Globus pallidus (tissue), 1 donor: ENCODE data around the gene UNC50.
"Not testable (repeated sequence)": the region's sequence is repeated elsewhere in the genome, so short reads cannot be mapped to it uniquely, and the experiment has no call there.

ENCODE experiments used
- DNase-seq: peaks from one replicate; pipeline ENCODE4 v3.0.0-alpha.2; 2015; ENCODE audit warnings: low spot score

The UNC50 gene

DNA sequence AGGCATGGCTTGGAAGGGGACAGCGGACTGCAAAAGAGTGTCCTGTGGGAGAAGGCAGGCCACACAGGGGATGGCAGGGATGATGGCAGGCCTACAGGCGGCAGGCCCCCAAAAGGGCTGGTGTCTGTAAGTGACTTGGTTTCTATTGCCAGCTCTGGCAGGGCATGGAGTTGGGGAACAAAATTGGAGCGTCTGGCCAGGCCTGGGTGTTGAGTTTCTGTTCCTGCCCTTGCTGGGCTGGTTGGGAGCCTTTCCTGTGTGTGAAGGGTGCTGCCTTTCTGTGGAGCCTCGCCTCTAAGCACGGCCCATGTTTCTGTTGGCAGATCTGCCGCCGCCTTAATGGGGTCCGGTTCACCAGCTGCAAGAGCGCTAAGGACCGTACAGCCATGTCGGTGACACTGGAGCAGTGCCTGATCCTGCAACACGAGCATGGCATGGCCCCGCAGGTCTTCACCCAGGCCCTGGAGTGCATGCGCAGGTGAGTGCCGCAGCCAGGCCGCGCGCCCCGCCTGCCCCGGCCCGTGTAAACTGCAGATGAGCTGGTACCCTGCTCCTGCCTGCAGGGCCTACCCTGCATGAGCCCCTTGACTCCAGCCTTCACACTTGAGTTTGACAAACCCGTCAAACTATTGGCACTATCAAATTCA is 31.6 kb upstream of the UNC50 start:
- no peak for DNase-seq

DNA sequence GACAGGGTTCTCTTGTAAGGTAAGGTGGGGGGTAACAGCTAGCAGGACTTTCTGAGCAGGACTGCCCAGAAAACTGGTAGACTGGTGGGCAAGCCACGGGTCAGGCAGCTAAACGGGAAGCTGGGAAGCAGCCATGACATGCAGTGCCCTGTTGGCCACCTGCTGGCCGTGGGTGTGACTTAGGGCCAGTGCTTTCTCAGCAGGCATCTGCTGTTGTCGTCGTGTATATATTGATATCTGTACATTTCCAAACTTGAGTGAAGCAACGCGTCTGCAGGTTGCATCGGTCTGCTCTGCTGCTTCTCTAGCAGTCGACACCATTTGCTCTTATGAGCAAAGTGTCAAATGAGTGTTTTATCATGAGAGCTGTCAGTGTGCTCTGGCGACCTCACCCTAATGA is 31.1 kb upstream of the UNC50 start:
- DNase-seq: no peak

DNA sequence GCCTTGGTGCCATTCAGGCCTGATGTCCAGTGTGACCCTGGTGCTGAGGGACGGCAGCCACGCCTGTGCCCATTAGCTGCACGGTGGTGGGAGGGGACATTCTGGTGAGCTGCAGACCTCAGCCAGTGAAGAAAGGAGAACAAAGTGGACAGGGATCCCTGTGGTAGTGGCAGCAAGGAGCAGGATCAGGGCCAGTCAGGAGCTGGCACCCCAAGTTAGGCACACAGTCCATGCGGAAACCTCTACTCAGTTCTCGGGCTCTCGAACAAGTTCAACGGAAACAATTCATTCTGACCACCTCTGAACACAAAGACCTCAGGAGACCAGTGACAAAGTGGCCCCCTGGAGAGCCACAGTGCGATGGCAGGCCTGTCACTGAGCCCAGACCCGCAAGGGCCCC is 30.2 kb upstream of the UNC50 start:
- no peak for DNase-seq

DNA sequence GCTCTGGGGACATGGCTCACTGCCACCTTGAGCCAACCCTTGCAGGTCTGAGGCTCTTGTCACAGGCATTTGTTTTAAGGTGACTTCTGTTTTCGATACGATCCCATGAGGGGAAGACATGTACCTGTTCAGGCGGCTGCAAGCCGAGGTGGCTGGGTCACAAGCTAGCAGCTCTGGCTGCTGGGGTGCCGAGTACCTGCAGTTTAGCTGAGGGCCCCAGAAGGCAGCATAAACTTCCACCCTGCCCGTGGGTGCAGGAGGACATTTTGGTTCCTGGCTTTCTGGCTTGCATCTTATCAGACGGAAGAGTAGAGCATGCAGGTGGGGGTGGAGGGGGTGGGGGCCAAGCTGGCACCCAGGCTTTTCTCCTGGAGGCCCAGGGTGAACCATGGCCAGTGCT is 28.5 kb upstream of the UNC50 start:
- no peak for DNase-seq

DNA sequence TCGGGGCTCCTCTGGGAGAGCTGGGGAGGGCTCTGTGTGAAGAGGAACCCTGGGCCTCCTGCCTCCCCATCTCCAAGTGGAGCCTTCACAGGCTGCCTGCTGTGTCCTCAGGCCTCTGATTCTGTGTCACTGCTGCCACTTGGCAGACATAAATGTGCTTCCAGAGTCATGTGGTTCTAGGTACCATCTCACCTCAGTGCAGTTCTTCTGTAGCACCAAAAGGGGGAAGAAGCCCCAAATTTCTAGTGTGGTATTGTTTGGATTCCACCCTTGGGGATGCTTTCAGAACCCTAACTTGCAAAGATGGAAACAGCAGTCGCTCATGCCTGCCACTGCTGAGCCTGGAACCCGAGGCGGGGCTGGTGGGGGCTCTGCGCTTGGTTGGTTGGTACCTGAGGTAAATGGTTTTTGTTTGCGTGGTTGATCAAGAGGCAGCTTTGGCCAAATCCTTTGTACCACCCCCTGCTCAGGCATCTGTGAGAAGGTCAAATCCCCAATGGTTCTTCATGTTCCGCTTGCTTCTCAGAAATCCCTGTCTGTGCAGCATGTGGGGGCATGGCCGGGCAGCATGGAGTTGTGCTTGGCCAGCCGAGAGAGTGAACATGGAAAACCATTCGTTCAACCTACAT is 27.6 kb upstream of the UNC50 start:
- DNase-seq: no peak

DNA sequence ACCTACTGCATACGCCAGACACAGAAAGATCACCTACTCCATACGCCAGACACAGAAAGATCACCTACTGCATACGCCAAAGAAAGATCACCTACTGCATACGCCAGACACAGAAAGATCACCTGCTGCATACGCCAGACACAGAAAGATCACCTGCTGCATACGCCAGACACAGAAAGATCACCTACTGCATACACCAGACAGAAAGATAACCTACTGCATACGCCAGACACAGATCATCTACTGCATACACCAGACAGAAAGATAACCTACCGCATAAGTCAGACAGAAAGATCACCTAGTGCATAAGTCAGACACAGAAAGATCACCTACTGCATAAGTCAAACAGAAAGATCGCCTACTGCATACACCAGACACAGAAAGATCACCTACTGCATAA is 25.9 kb upstream of the UNC50 start:
- no peak for DNase-seq

DNA sequence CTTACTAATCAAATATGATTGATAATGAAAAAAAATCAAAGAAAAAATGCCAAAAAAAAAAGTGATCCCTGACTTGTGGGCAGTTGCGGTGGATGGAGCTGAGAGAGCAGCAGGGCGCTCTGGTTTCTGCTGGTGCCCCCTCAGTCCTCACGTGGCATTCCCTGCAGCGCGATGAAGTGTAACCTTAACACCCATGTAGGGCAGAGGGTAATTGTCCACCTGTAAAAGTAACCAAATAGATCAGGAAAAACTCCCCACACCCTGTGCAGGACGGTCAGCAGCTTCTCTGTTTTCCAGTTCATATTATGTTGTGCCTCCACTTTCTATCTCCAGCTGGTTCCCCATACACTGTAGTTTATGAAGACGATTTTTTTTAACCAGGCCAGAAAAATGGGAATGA is 25.1 kb upstream of the UNC50 start:
- no peak for DNase-seq

DNA sequence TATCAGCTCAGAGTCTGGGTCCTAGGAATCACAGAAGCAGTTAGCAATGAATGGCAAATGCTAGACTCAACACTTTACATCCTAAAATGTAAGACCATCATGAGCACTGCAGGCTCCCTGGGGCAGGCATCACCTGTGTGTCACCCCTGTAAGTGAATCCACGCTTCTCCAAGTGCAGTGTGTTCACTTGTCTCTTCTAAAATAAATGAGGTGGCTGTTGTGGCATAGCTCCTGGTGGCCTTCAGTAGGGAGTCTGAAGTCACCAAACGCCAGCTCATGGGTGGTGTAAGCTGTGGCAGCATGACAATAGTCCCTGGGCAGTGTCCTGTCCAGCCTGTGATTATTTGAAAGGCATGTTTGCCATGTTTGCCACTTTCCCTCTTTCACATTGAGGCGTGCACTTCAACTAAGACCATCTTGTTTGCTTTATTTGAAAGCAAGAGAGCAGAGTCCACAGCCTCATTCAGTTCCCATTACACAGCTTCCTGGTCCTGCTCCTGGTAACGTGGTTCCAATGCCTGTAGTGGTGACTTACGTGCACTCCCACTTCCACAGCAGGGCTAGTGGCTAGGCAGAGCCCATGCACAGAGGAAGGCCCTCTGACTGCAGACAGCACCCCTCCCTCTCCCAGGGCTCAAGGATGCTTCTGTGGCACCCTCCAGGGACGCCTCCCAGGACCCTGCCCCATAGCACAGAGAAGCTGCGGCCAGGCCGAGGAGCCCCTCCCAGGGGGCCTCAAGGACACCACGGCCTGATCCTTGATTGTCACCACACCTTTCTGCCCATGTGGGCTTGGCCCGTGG is 24.4 kb upstream of the UNC50 start:
- no peak for DNase-seq

DNA sequence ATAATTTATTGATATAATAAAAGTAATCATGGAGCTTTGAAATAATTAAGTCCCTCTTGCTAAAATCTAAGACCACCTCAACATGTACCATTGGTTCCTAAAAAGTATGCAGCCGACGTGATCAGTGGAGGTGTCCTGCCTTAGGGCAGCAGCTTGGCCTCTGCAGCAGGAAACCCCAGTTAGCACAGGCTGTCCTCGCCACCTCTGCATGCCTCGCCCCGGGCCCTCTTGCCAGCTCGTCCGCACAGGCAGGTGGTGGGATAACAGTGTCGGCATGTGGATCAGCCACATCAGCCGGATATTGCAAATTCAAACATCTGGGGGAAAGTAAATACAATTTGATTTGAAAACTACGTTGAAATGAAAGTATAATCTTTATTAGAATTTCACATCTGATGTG is 23.0 kb upstream of the UNC50 start:
- DNase-seq: no peak

DNA sequence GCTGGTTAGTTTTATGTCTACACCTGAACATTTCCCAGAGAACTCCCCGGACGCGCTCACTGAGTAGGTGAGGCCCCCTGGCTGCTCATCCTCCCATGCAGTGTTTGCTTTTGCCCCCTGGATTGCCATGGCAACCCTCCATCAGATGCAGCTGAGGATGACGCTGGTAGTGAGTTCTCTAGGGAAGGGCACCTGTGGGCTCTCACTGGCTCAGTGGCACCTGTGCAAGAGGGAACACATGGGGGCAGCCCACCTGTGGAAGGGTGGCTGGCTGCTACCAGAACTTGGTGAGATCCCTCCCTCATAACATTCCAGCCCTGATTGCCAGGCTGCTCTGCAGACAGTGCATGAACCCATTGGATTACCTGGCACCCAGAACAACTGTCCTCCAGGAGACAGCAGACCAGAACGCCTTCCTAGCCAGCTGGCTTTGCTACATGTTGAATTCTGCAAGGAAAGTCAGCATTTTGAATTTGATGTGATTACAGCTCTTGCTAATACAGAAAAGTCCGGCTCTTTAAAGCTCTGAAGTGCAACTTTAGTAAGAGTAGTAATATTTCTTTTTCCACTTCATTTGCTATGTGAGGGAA is 21.7 kb upstream of the UNC50 start:
- no peak for DNase-seq

DNA sequence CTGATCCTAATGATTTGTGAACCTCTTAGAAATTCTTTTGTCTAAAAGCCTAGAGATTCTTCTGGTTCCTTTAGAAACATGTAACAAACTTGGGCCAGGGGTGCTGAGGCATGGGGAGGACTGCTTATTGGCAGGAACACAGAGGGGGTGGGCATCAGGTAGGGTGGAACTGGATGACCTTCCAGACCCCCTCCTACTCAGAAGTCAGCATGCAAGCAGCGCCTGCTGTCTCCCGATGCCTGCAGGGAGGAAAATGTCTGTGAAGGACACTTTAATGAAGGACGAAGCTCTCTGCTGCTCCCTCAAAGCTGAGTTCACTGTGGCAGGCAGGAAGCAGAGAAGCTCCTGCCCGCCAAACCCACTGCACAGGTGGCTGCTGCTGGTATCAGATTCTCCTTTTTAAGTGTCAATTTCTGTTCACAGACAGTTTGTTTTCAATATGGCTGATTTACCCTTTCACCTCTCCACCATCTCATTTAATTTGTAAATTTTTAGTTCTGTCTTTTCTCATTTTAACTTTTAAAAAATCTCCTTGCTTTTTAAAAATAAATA is 19.4 kb upstream of the UNC50 start:
- no peak for DNase-seq

DNA sequence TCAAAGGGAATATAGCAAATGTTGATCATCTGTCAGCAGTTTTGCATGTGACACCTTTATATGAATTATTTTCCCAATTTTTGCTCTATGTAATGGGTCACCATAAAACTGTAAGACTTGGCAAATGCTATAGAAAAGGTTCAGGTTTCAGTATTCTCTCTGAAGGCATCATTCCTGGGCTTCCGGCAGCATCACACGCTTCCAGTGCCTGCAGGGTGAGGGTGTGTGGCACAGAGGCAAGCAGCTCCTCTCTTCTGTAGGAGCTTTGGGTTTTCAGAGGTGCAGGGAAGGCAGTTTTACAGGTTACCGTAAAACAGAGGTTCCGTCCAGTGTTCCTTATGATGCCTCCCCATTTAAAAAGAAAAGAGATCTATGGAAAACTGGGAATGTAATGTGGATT is 18.9 kb upstream of the UNC50 start:
- DNase-seq: no peak

DNA sequence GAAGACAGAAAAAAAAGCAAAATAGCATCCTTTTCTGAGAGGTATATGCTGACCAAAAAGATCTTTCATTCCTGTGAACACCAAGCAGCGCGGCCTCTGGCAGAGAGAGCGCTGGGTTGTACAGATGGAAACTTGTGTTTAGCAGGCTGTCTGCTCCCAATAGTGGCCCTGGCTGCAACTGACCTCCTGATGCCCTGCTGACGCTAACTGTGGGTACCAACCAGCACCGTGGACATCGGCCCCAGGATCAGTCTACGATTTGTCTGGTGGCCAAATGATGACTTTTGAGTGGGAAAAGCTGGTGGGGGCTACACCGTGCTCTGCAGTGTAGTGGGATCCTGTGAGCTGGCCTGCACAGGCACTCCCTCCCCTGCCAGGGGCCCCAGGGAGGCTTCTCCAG is 15.8 kb upstream of the UNC50 start:
- no peak for DNase-seq

DNA sequence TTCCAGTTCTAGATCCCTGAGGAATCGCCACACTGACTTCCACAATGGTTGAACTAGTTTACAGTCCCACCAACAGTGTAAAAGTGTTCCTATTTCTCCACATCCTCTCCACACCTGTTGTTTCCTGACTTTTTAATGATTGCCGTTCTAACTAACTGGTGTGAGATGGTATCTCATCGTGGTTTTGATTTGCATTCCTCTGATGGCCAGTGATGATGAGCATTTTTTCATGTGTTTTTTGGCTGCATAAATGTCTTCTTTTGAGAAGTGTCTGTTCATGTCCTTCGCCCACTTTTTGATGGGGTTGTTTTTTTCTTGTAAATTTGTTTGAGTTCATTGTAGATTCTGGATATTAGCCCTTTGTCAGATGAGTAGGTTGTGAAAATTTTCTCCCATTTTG is 13.7 kb upstream of the UNC50 start:
- not testable (repeated sequence) for DNase-seq

DNA sequence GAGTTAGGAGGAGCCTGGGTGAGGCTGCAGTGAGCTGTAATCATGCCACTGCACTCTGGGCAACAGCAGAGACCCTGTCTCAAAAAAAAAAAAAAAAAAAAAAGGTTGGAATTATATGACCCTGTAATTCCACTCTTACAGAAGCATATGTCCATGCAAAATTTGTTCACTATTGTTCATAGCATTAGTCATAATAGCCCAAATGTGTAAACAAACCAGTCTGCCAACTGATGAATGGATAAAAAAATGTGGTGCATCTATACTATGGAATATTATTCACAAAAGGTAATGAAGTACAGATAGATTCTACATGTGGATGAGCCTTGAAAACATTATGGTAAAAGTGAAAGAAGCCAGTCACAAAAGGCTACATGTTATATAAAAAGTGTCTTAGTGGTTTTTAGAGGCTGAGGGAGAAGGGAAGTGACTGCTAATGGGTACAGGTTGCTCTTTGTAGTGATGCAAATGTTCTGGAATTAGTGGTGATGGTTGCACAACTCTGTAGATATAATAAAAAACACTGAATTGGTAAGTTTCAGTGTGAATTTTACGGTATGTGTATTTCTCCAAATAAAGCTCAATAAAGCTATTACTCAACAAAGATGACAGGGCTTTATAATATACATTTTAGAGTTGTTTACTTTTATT is 9.5 kb upstream of the UNC50 start:
- no peak for DNase-seq

DNA sequence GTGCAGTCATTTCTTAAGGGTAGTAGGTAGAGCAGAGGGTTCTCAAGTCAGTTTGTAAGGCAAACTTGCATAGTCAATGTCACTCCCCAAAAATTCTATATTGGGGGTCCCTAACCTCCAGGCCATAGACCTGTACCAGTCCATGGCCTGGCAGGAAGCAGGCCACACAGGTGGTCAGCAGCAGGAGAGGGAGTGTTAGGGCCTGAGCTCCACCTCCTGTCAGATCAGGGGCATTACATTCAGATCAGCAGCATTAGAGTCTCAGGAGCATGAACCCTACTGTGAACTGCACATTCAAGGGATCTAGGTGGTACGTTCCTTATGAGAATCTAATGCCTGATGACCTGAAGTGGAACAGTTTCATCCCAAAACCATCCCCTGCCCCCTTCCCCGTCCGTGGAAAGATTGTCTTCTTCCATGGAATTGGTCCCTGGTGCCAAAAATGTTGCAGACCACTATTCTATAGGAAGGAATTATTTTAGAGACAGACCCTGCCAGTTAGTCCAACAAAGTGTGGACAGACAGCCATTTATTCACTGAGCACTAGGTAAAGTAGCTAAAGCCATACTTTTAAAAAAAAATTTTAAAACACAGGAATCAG is 6.8 kb upstream of the UNC50 start:
- DNase-seq: no peak

DNA sequence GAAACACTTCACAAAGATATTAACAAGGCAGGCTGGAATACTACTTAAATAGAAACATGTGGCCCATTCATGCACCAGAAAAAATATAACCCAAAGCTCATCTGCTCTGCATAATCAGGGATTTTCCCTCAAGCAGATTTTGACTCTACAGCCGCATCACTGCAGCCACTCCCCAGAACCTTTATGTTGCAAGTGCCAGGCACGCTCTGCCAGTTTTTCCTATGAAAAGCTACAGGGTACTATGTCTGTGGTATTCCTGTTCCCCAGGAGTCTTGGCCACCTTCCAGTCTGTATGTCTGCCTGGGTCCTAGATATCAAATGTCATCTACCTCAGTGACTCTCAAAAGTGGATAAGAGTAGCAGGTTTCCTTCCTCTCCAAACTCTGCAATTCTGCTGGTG is 3.8 kb upstream of the UNC50 start:
- no peak for DNase-seq

DNA sequence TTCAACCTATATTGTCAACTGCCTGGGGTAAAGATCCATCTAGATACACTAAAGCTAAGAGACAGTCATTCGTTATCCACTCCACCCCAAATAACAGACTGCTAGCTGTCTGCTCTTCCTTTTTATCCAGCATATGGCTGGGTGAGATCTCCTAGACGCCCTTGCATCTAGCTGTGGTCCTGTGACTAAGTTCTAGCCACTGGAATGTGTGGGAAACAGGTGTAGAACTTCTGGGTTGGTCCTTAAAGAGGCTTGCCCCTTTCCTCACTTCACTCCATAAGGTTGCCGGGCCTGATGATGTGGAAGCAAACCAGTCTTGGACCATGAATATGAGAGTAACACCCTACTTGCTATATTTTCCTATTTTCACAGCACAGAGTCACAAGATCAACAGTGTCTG is 3.3 kb upstream of the UNC50 start:
- DNase-seq: no peak

DNA sequence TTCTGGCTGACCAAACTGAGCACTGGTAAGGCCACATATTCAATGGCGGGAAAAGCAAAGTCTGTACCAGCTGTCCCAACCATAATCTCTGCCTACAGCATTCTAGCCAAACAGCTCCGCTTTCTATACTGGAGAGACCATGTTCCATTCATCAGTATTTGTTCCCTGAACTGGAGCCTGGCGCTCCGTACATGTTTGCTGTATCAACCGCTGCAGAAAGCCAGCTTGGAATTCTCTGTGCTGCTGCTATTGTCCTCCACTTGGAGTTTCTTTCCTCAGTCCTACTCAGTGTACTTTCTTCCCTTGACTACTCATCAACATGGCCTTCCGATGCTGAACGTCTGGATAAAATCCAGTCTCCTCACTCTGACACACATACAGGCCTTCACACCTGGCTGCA is 2.0 kb upstream of the UNC50 start:
- DNase-seq: no peak

DNA sequence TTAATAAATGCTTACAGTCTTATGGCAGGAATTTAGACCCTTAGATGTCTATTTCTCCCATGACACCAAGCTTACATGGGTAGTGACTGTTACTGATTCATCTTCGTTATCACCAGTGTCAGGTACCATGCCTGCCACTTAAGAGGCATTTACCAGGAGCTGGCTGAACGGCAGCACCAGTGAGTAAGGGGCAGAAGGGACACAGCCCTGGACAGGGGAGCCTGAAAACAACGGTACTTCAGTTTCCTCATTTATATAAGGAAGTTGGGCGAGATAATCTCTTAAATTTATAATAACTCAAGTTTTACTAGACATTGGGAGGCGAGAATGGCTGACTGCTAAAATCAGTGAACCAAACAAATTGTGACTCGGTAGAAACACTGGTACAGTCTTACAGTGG is 1.3 kb upstream of the UNC50 start:
- DNase-seq: no peak

DNA sequence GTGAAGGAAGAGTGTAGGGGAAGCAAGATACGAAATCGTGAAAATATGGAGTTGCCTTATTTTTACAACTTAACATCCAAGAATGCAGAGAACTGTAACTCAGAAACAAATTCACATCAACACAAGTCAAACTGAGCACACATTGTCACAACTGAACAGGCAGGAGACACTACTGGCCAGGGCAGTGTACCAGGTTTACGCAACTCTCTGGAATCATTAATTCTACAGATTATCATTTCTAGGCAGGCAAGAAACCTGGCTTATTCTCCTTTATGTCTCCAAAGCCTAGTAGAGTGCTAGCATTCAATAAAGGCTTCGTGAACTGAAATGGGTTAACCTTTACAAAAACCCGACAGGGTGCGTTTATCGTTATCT is 661 bp upstream of the UNC50 start:
- DNase-seq: no peak
